ENCODE data around the gene TMEM120B.

TMEM120B gene

DNA sequence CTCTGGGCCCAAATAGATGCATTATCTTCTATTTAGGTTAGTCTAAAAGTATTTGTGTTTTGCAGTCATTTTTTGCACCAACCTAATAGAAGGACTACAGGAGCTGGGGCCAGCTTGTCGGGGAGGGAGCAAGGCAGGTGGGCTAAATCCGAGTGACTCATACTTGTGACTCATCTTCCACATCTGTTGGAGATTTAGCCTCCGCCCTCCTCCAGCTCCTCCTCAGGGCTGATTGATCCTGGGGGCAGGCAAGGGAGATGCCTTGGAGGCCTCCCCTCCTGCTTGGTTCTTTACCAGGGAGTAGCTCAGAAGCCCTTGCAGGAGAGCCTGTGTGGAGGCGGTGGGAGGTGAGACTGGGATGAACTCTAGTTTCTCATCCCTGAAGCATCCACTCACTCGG, 53.0 kb downstream of the TMEM120B start:
- TF ChIP-seq, protein P1, sequence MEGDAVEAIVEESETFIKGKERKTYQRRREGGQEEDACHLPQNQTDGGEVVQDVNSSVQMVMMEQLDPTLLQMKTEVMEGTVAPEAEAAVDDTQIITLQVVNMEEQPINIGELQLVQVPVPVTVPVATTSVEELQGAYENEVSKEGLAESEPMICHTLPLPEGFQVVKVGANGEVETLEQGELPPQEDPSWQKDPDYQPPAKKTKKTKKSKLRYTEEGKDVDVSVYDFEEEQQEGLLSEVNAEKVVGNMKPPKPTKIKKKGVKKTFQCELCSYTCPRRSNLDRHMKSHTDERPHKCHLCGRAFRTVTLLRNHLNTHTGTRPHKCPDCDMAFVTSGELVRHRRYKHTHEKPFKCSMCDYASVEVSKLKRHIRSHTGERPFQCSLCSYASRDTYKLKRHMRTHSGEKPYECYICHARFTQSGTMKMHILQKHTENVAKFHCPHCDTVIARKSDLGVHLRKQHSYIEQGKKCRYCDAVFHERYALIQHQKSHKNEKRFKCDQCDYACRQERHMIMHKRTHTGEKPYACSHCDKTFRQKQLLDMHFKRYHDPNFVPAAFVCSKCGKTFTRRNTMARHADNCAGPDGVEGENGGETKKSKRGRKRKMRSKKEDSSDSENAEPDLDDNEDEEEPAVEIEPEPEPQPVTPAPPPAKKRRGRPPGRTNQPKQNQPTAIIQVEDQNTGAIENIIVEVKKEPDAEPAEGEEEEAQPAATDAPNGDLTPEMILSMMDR (IDR thresholded peaks at IDR 0.05; ENCODE audit: low read depth, low read length, missing control alignments), result no peak
- H3K4me3 ChIP-seq (replicated peaks; ENCODE audit: low read depth, low read length), result no peak overlapping the region
- peak; percentile 94 for DNase-seq (ENCODE audit: extremely low read depth, low read depth)

DNA sequence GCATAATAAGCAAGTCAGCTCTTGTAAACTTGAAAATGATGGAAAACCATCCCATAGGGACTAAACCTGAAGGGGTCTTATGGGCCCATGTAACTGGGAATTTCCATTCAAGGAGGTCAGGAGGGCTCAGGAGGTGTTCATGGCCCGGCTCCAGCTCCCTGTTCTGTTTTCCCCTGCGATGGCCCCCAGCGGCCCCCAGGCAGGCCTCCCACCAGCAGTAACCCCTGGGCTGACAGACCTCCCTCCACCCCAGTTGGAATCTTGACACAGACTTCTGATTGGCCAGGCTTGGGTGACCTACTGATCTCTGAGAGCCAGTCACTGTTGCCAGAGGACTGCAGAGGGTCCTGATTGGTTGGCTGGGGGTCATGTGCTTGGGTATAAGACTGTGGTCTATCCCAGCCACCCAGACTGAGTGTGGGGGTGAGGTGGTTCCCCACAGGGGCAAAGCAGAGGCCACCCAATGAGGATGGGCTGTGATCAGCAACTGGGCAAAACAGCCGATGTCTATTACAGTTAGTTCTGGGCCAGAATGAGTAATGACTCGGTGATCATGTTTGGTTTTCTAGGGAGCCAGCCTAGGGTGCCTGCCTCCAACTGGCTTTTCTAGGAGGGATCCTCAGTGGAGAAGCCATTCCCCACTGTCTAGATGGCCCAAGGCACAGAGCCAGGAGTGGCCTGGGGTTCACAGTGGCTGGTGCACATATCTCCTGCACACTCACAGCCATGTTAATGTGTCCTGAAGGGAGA, 53.9 kb downstream of the TMEM120B start:
- no peak overlapping the region for H3K4me3 ChIP-seq (replicated peaks; ENCODE audit: low read depth, low read length)
- DNase-seq (ENCODE audit: extremely low read depth, low read depth), result no peak
- TF ChIP-seq, protein P1 (IDR thresholded peaks at IDR 0.05; ENCODE audit: low read depth, low read length, missing control alignments), result no peak

DNA sequence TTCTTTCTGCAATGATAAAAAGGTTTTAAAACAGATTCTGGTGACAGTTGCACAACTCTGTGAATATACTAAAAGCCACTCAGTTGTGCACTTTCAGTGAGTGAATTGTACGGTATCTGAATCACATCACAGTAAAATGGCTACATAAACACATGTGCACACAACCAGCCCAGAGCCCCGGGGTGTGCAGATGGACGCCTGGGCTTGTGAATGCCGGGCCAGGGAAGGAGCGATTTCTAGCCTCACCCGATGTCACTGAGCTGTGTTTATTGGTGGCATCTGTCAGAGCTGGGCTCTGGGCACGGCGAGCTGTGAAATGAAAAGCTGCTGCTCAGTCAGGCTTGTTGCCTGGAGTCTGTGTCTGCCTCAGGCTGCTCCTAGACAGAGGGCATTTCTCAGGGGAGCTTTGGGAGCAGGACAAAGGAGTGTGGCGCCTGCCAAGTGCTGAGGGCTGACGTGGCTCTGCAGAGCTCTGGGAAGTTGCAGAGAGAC, 55.0 kb downstream of the TMEM120B start:
- TF ChIP-seq, protein P1 (IDR thresholded peaks at IDR 0.05; ENCODE audit: low read depth, low read length, missing control alignments), result no peak
- no peak overlapping the region for H3K4me3 ChIP-seq (replicated peaks; ENCODE audit: low read depth, low read length)
- DNase-seq (ENCODE audit: extremely low read depth, low read depth), result no peak

DNA sequence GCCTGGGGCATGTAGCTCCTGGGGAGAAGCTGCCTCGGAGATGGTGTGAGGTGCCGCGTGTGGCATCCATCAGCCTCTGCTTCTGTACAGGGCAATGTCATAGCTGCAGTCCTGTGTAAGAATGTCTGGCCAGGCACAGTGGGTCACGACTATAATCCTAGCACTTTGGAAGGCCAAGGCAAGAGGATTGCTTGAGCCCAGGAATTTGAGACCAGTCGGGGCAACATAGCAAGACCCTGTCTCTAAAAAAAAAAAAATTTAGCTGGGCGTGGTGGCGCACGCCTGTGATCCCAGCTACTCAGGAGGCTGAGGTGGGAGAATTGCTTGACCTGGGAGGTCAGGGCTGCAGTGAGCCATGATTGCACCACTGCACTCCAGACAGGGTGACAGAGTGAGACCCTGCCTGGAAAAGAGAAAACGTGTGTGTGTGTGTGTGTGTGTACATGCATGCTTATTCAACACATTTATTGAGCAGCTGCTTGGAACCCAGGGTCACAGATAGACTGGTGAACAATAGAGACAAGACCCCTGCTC, 56.8 kb downstream of the TMEM120B start:
- DNase-seq (ENCODE audit: extremely low read depth, low read depth), result no peak
- H3K4me3 ChIP-seq (replicated peaks; ENCODE audit: low read depth, low read length), result no peak overlapping the region
- TF ChIP-seq, protein P1 (IDR thresholded peaks at IDR 0.05; ENCODE audit: low read depth, low read length, missing control alignments), result no peak

DNA sequence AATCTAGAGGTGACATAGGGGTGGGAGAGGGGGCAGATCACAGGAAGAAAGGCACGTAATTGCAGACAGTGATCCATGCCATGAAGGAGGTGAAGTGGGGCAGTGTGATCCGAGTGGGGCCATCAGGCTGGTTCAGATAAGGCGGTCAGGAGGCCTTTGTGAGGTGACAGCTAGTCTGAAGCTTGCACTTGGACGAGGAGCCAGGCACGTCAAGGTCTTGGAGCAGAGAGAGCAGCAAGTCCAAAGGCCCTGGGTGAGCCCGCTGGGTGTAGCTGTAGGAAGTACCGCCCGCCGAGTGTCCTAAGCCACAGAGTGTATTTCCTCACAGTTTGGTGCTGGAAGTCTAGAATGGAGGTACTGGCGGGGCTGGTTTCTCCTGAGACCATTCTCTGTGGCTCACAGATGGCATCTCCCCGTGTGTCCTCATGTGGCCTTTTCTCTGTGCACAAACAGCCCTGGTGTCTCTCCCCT, 57.3 kb downstream of the TMEM120B start:
- no peak for DNase-seq (ENCODE audit: extremely low read depth, low read depth)
- TF ChIP-seq, protein P1 (IDR thresholded peaks at IDR 0.05; ENCODE audit: low read depth, low read length, missing control alignments), result no peak
- H3K4me3 ChIP-seq (replicated peaks; ENCODE audit: low read depth, low read length), result no peak overlapping the region

DNA sequence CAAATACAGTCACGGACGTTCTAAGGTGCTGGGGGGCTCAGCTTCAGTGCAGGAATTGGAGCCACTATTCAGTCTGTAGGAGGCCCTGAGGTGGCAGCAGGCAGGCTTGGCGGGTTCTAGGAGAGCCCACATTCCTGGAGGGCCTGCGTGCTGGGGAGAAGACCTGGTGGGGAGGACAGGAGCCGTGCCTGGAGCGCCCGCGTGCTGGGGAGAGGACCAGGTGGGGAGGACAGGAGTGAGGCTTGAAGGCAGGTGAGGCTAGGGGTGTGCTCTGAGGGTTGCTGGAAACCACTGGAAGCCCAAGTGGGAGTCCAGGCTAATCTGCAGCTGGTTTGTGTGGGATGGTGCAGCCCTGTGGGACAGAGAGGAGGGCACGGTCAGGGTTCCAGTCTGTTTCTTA, 57.8 kb downstream of the TMEM120B start:
- no peak overlapping the region for H3K4me3 ChIP-seq (replicated peaks; ENCODE audit: low read depth, low read length)
- DNase-seq (ENCODE audit: extremely low read depth, low read depth), result no peak
- TF ChIP-seq, protein P1 (IDR thresholded peaks at IDR 0.05; ENCODE audit: low read depth, low read length, missing control alignments), result no peak

Measured in HFF-Myc (cell line).